Measurements from ENCODE around the gene MSS51. TPM values are rescaled to one million over a fixed set of nuclear protein-coding genes. Genes with fewer than 3 reads are reported as not detected.

Gene MSS51
- total RNA-seq (2014; rRNA removed; shearing (Covaris generic)), result 0.22 and 0.71 TPM in 2 replicates

GRCh38 chr10:73433538-73433867 is at the start of gene MSS51:
Gene MSS51, minus strand, starts transcription at chr10:73433561. Its CDS starts 5,277 bp downstream, at chr10:73428284.
- H3K36me3 ChIP-seq, result peaks cover 20% of the 10 kb centered on the region
- no peak within 1 kb of the TSS for H3K4me3 ChIP-seq
- H3K4me1 ChIP-seq (replicated peaks), result no peaks in the 10 kb centered on the region
- no peaks in the 10 kb centered on the region for H3K27me3 ChIP-seq (replicated peaks)
- H3K9me3 ChIP-seq (replicated peaks), result no peaks in the 10 kb centered on the region
- no peak for DNase-seq (ENCODE audit: low read depth in 1 of 2, low spot score in 2 of 2)
- H3K27ac ChIP-seq, result no peak within 1 kb of the TSS

- peak in 1 of 2 experiments; percentile 27 for DNase-seq (ENCODE audit: low read depth in 1 of 2, low spot score in 2 of 2)
- Histone ChIP-seq H3K9me3 (replicated peaks) (no peaks in the 10 kb centered on the region), H3K4me3 (no peak overlapping the region), H3K36me3 (peaks cover 47% of the 10 kb centered on the region), H3K4me1 (replicated peaks) (peaks cover 4% of the 10 kb centered on the region; the same call in 1 of the 2 replicates), H3K27me3 (replicated peaks) (no peaks in the 10 kb centered on the region), H3K27ac (no peak overlapping the region)
These were observed 46.8 kb upstream of the MSS51 start for GRCh38 chr10:73480158-73480557.

GRCh38 chr10:73478636-73479035 is 45.3 kb upstream of the MSS51 start:
- no peak overlapping the region for H3K27ac ChIP-seq
- H3K36me3 ChIP-seq, result peaks cover 55% of the 10 kb centered on the region

GRCh38 chr10:73471226-73471625 is 37.9 kb upstream of the MSS51 start:
- no peaks in the 10 kb centered on the region for H3K27me3 ChIP-seq (replicated peaks)
- no peak overlapping the region for H3K27ac ChIP-seq
- no peak for DNase-seq (ENCODE audit: low read depth in 1 of 2, low spot score in 2 of 2)
- peaks cover 60% of the 10 kb centered on the region for H3K36me3 ChIP-seq
- H3K4me3 ChIP-seq, result no peak overlapping the region
- H3K4me1 ChIP-seq (replicated peaks), result no peaks in the 10 kb centered on the region
- H3K9me3 ChIP-seq (replicated peaks), result no peaks in the 10 kb centered on the region

More at GRCh38 chr10:73478636-73479035, 45.3 kb upstream of the MSS51 start:
- Histone ChIP-seq H3K27me3 (replicated peaks) (no peaks in the 10 kb centered on the region), H3K4me1 (replicated peaks) (peaks cover 4% of the 10 kb centered on the region; the same call in 1 of the 2 replicates), H3K9me3 (replicated peaks) (no peaks in the 10 kb centered on the region), H3K4me3 (no peak overlapping the region)
- DNase-seq (ENCODE audit: low read depth in 1 of 2, low spot score in 2 of 2), result no peak

GRCh38 chr10:73469579-73469978 is 36.2 kb upstream of the MSS51 start:
- H3K4me3 ChIP-seq, result no peak overlapping the region
- no peak for DNase-seq (ENCODE audit: low read depth in 1 of 2, low spot score in 2 of 2)
- H3K4me1 ChIP-seq (replicated peaks), result no peaks in the 10 kb centered on the region
- H3K9me3 ChIP-seq (replicated peaks), result no peaks in the 10 kb centered on the region
- no peak overlapping the region for H3K27ac ChIP-seq
- H3K27me3 ChIP-seq (replicated peaks), result no peaks in the 10 kb centered on the region
- peaks cover 55% of the 10 kb centered on the region for H3K36me3 ChIP-seq

- H3K27ac ChIP-seq, result no peak overlapping the region
- H3K36me3 ChIP-seq, result peaks cover 54% of the 10 kb centered on the region
These were observed 33.8 kb upstream of the MSS51 start for GRCh38 chr10:73467206-73467605.

GRCh38 chr10:73465978-73466726 is 32.8 kb upstream of the MSS51 start:
- Histone ChIP-seq H3K4me3 (no peak overlapping the region), H3K9me3 (replicated peaks) (no peaks in the 10 kb centered on the region), H3K36me3 (peaks cover 45% of the 10 kb centered on the region), H3K27me3 (replicated peaks) (no peaks in the 10 kb centered on the region), H3K27ac (no peak overlapping the region), H3K4me1 (replicated peaks) (no peaks in the 10 kb centered on the region)
- no peak for DNase-seq (ENCODE audit: low read depth in 1 of 2, low spot score in 2 of 2)

More at GRCh38 chr10:73467206-73467605, 33.8 kb upstream of the MSS51 start:
- Histone ChIP-seq H3K4me3 (no peak overlapping the region), H3K9me3 (replicated peaks) (no peaks in the 10 kb centered on the region), H3K27me3 (replicated peaks) (no peaks in the 10 kb centered on the region), H3K4me1 (replicated peaks) (no peaks in the 10 kb centered on the region)
- no peak for DNase-seq (ENCODE audit: low read depth in 1 of 2, low spot score in 2 of 2)

- H3K4me3 ChIP-seq, result no peak overlapping the region
- H3K4me1 ChIP-seq (replicated peaks), result no peaks in the 10 kb centered on the region
- H3K9me3 ChIP-seq (replicated peaks), result no peaks in the 10 kb centered on the region
- H3K27ac ChIP-seq, result no peak overlapping the region
- H3K36me3 ChIP-seq, result peaks cover 24% of the 10 kb centered on the region
- no peak for DNase-seq (ENCODE audit: low read depth in 1 of 2, low spot score in 2 of 2)
- no peaks in the 10 kb centered on the region for H3K27me3 ChIP-seq (replicated peaks)
These were observed 27.5 kb upstream of the MSS51 start for GRCh38 chr10:73460897-73461296.

- DNase-seq (ENCODE audit: low read depth in 1 of 2, low spot score in 2 of 2), result no peak
- H3K27ac ChIP-seq, result no peak overlapping the region
- H3K4me3 ChIP-seq, result no peak overlapping the region
- peaks cover 15% of the 10 kb centered on the region for H3K36me3 ChIP-seq
- no peaks in the 10 kb centered on the region for H3K4me1 ChIP-seq (replicated peaks)
- H3K9me3 ChIP-seq (replicated peaks), result no peaks in the 10 kb centered on the region
- no peaks in the 10 kb centered on the region for H3K27me3 ChIP-seq (replicated peaks)
These were observed 26.4 kb upstream of the MSS51 start for GRCh38 chr10:73459683-73460314.

GRCh38 chr10:73456187-73456890 is 23.0 kb upstream of the MSS51 start:
- H3K4me1 ChIP-seq (replicated peaks), result no peaks in the 10 kb centered on the region

GRCh38 chr10:73449113-73449512 is 15.8 kb upstream of the MSS51 start:
- peaks cover 16% of the 10 kb centered on the region for H3K36me3 ChIP-seq
- no peak overlapping the region for H3K27ac ChIP-seq
- H3K9me3 ChIP-seq (replicated peaks), result no peaks in the 10 kb centered on the region
- no peaks in the 10 kb centered on the region for H3K27me3 ChIP-seq (replicated peaks)
- DNase-seq (ENCODE audit: low read depth in 1 of 2, low spot score in 2 of 2), result no peak
- no peaks in the 10 kb centered on the region for H3K4me1 ChIP-seq (replicated peaks)
- H3K4me3 ChIP-seq, result no peak overlapping the region

More at GRCh38 chr10:73456187-73456890, 23.0 kb upstream of the MSS51 start:
- DNase-seq (ENCODE audit: low read depth in 1 of 2, low spot score in 2 of 2), result no peak
- Histone ChIP-seq H3K36me3 (peaks cover 8% of the 10 kb centered on the region), H3K27ac (no peak overlapping the region), H3K27me3 (replicated peaks) (no peaks in the 10 kb centered on the region), H3K9me3 (replicated peaks) (no peaks in the 10 kb centered on the region), H3K4me3 (no peak overlapping the region)

- peaks cover 23% of the 10 kb centered on the region for H3K36me3 ChIP-seq
- H3K27ac ChIP-seq, result no peak overlapping the region
- H3K27me3 ChIP-seq (replicated peaks), result no peaks in the 10 kb centered on the region
- no peak overlapping the region for H3K4me3 ChIP-seq
- H3K4me1 ChIP-seq (replicated peaks), result no peaks in the 10 kb centered on the region
- DNase-seq (ENCODE audit: low read depth in 1 of 2, low spot score in 2 of 2), result no peak
- H3K9me3 ChIP-seq (replicated peaks), result no peaks in the 10 kb centered on the region
These were observed 15.0 kb upstream of the MSS51 start for GRCh38 chr10:73448384-73448783.

GRCh38 chr10:73446926-73447325 is 13.6 kb upstream of the MSS51 start:
- Histone ChIP-seq H3K27ac (no peak overlapping the region), H3K9me3 (replicated peaks) (no peaks in the 10 kb centered on the region), H3K4me1 (replicated peaks) (no peaks in the 10 kb centered on the region), H3K4me3 (no peak overlapping the region), H3K27me3 (replicated peaks) (no peaks in the 10 kb centered on the region), H3K36me3 (peaks cover 26% of the 10 kb centered on the region)
- DNase-seq (ENCODE audit: low read depth in 1 of 2, low spot score in 2 of 2), result no peak

GRCh38 chr10:73444457-73444856 is 11.1 kb upstream of the MSS51 start:
- Histone ChIP-seq H3K4me3 (no peak overlapping the region), H3K27ac (no peak overlapping the region), H3K4me1 (replicated peaks) (peaks cover 11% of the 10 kb centered on the region), H3K27me3 (replicated peaks) (no peaks in the 10 kb centered on the region), H3K36me3 (peaks cover 26% of the 10 kb centered on the region), H3K9me3 (replicated peaks) (no peaks in the 10 kb centered on the region)
- no peak for DNase-seq (ENCODE audit: low read depth in 1 of 2, low spot score in 2 of 2)

Measured in SJSA1 (cell line).